ENCODE results near the gene NAP1L3.

GRCh38 chrX:93711076-93711475 is 37.7 kb upstream of the NAP1L3 start:
- TF ChIP-seq GATA2 (IDR thresholded peaks at IDR 0.05; ENCODE audit: low read depth, low read length) (no peak), GATA3 (IDR thresholded peaks at IDR 0.05; ENCODE audit: low read depth, low read length) (no peak)
